Left lung (tissue), 10 donors: ENCODE measurements around the gene BNIP2. TPM values are rescaled to one million over a fixed set of nuclear protein-coding genes. Genes with fewer than 3 reads are reported as not detected.
"Not testable (repeated sequence)": the region's sequence is repeated elsewhere in the genome, so short reads cannot be mapped to it uniquely, and the experiment has no call there.

Experiments
- ATAC-seq: fragments of 200-7000 bp; cut with Tn5 transposase; one replicate; pipeline ENCODE4 v1.9.1; 2020; ENCODE audit warnings: moderate library complexity
- DNase-seq, 4 donors: peaks; one replicate each; pipeline ENCODE4 v3.0.0-alpha.2; 2013 to 2020
- H3K27ac ChIP-seq, 2 donors: fragments of 200-600 bp; sonication (generic) in 1 of 2; one replicate each; pipeline versions ENCODE4 v1.5.0 to v1.8.0; 2020 to 2021
- H3K27me3 ChIP-seq, 2 donors: fragments of 200-600 bp; sonication (generic) in 1 of 2; one replicate each; pipeline versions ENCODE4 v1.5.0 to v1.8.0; 2020 to 2021
- H3K36me3 ChIP-seq, 2 donors: fragments of 200-600 bp; sonication (generic) in 1 of 2; one replicate each; pipeline versions ENCODE4 v1.5.0 to v1.8.0; 2020 to 2021
- H3K4me1 ChIP-seq, 2 donors: fragments of 200-600 bp; one replicate each; pipeline ENCODE4 v1.8.0; 2021
- H3K4me3 ChIP-seq, 2 donors: fragments of 200-600 bp; sonication (generic) in 1 of 2; one replicate each; pipeline versions ENCODE4 v1.5.0 to v1.8.0; 2020 to 2021; ENCODE audit warnings: mild to moderate bottlenecking in 1 of 2
- H3K9me3 ChIP-seq, 2 donors: fragments of 200-600 bp; sonication (generic) in 1 of 2; one replicate each; pipeline versions ENCODE4 v1.5.0 to v1.8.0; 2020 to 2021
- intact Hi-C, 2 donors: fragments of 100-400 bp; cut with DNase I; formaldehyde crosslinking; loops; one replicate each; pipeline versions ENCODE4 v1.11.2 to v1.14.2; 2022
- polyA plus RNA-seq, 6 donors: library from polyadenylated mRNA; unstranded; fragments of 120-200 nt; gene quantifications; one replicate each; pipeline ENCODE4 v1.2.1, GENCODE V29; 2013; ENCODE audit not compliant: insufficient read length in 6 of 6
- total RNA-seq, 2 donors: library from RNA; stranded (reverse); fragmentation: NEBNext Ultra II Directional; extraction: Animal tissue kit (Norgen Biotek cat#: 25700); gene quantifications; one replicate each; pipeline ENCODE4 v1.2.1, GENCODE V29; 2021
- TF ChIP-seq, protein P1 (sequence below), 2 donors: fragments of 200-600 bp; sonication (generic) in 1 of 2; IDR thresholded peaks; one replicate each; pipeline versions ENCODE4 v1.5.0 to v1.8.0; 2021; ENCODE audit warnings: antibody characterized with exemption in 2 of 2
- donor health status: DM: no; HTN: yes; CAD: no.
- donor health status: DM: no; HTN: no; CAD: no.

Gene BNIP2
- total and polyA plus RNA-seq, 8 donors, result 66.0 to 87.3 (median 73.7) TPM

DNA sequence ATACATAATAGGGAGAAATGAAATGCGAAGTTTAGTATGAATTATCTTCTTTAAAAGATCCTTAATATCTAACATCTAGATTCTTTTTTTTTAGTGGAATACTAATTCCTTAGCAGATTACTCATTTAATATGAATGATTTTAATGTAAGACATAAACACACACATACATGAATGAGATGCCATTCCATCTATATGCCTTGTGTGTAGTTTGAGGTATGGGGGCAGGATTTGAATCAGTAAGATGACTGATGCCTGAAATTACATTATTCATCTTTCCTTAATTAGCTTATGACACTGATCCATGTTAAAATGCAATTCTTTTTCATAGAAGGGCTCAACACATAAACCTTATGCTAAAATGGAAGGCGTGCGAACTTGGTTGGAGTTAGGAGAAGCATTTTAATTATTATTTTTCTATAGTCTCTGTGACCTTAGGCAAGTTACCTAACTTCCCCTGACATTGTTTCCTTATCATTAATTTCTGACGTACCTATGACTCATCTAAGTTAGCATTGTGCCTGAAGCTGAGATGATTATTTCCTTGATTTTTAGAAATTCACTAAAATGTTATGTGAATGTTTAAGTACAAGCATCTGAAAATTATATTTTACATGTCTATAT is 10.8 kb upstream of the BNIP2 start:
- intact Hi-C loops, result loop anchor here in 1 of 2 donors (10.0 kb wide), 1 partner anchor 625 kb away; no protein-coding TSS in a partner anchor
- Histone ChIP-seq H3K4me1 (no peaks in the 10 kb centered on the region), H3K27me3 (no peaks in the 10 kb centered on the region), H3K9me3 (no peaks in the 10 kb centered on the region), H3K4me3 (no peak overlapping the region), H3K36me3 (no peaks in the 10 kb centered on the region), H3K27ac (no peak overlapping the region)
- ATAC-seq (no peak), DNase-seq (no peak)
- TF ChIP-seq, protein P1, sequence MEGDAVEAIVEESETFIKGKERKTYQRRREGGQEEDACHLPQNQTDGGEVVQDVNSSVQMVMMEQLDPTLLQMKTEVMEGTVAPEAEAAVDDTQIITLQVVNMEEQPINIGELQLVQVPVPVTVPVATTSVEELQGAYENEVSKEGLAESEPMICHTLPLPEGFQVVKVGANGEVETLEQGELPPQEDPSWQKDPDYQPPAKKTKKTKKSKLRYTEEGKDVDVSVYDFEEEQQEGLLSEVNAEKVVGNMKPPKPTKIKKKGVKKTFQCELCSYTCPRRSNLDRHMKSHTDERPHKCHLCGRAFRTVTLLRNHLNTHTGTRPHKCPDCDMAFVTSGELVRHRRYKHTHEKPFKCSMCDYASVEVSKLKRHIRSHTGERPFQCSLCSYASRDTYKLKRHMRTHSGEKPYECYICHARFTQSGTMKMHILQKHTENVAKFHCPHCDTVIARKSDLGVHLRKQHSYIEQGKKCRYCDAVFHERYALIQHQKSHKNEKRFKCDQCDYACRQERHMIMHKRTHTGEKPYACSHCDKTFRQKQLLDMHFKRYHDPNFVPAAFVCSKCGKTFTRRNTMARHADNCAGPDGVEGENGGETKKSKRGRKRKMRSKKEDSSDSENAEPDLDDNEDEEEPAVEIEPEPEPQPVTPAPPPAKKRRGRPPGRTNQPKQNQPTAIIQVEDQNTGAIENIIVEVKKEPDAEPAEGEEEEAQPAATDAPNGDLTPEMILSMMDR (IDR thresholded peaks at IDR 0.05), result no peak

DNA sequence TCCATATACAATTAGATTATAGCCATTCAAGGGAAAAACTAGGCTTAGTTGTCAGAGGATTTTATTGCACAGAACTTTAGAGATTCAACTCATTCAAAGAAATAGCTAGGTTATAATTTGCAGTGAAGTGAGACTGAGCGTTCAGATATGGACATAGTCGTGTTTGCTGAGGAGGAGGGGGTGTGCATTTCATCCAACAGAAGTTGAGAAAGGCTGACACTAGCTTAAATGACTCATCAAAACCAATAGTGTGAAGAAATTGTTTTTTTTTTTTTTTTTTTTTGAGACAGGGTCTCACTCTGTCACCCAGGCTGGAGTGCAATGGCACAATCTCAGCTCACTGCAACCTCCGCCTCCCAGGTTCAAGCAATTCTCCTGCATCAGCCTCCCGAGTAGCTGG is 8.9 kb upstream of the BNIP2 start:
- not testable (repeated sequence) for DNase-seq, H3K27me3 ChIP-seq, H3K27ac ChIP-seq, H3K9me3 ChIP-seq, H3K36me3 ChIP-seq, H3K4me3 ChIP-seq, H3K4me1 ChIP-seq, ATAC-seq
- intact Hi-C loops, result loop anchor here in 1 of 2 donors (10.0 kb wide), 1 partner anchor 627 kb away; no protein-coding TSS in a partner anchor

DNA sequence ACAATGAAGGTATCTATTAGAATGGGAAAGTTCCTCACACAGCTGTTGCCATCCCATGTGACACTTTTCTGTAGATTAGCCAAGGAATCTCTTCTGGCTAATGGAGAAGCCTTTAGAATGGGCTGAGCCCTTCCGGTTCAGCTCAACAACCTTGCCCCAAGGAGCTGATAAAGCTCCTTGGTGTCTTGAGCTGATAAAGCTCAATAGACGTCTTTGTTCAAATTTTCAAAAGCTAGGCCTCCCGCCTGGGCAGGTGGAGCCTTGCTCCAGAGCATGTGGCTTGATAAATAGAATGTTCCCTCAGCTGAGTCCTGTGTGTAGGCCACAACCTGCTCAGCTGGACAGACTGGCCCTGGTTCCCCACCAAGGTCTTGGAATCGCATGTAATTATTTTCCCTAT is 7.2 kb upstream of the BNIP2 start:
- ATAC-seq, result no peak
- TF ChIP-seq, protein P1 (IDR thresholded peaks at IDR 0.05), result no peak
- H3K4me1 ChIP-seq, result no peaks in the 10 kb centered on the region
- H3K27me3 ChIP-seq, result no peaks in the 10 kb centered on the region
- intact Hi-C loops, result loop anchor here in 1 of 2 donors (10.0 kb wide), 1 partner anchor 628 kb away; no protein-coding TSS in a partner anchor
- H3K4me3 ChIP-seq, result no peak overlapping the region
- no peak for DNase-seq
- H3K27ac ChIP-seq, result no peak overlapping the region
- no peaks in the 10 kb centered on the region for H3K9me3 ChIP-seq
- no peaks in the 10 kb centered on the region for H3K36me3 ChIP-seq

DNA sequence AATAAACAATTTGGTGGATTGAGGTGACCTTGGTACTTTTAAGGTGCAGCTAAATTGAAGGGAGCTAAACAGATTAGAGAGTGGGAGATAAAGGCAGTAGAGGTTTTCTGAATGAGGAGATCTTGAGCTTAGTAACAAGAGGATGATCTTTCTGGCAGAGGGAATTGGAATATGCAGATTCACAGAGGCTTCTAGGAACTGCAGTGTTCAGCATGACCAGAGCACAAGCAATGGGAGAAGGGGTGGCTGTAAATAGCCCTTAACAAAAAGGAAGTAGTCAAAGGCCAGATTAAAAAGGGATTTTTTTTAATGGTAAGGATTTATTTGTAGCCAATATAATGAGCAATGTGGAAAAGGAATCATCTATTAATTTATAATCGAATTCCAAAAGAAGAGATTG is 5.7 kb upstream of the BNIP2 start:
- Histone ChIP-seq H3K4me1 (peaks cover 0 to 7% of the 10 kb centered on the region in 2 donors), H3K9me3 (no peaks in the 10 kb centered on the region), H3K27me3 (no peaks in the 10 kb centered on the region), H3K4me3 (no peak overlapping the region), H3K27ac (no peak overlapping the region), H3K36me3 (no peaks in the 10 kb centered on the region)
- ATAC-seq, result no peak
- TF ChIP-seq, protein P1 (IDR thresholded peaks at IDR 0.05), result no peak
- no peak for DNase-seq
- intact Hi-C loops, result loop anchor here in 1 of 2 donors (10.0 kb wide), 1 partner anchor 630 kb away; no protein-coding TSS in a partner anchor

GRCh38 chr15:59691194-59691805 is 2.2 kb upstream of the BNIP2 start:
- no peak overlapping the region for H3K4me3 ChIP-seq
- H3K9me3 ChIP-seq, result no peaks in the 10 kb centered on the region
- no peaks in the 10 kb centered on the region for H3K27me3 ChIP-seq
- no peaks in the 10 kb centered on the region for H3K36me3 ChIP-seq
- ATAC-seq (no peak), DNase-seq (peak in 2 of 4 donors; percentile 38 to 73)
- TF ChIP-seq, protein P1 (IDR thresholded peaks at IDR 0.05), result peak; percentile 32 to 70
- no peak overlapping the region for H3K27ac ChIP-seq
- H3K4me1 ChIP-seq, result peaks cover 9 to 24% of the 10 kb centered on the region in 2 donors
- intact Hi-C loops, result loop anchor here in 1 of 2 donors (10.0 kb wide), 1 partner anchor 634 kb away; no protein-coding TSS in a partner anchor
